ENCODE measurements around the gene TNNT3.

TNNT3 gene

GRCh38 chr11:1899090-1899489 is 20.4 kb upstream of the TNNT3 start:
- no peak overlapping the region for H3K4me3 ChIP-seq (ENCODE audit: insufficient read depth, low read depth, low read length, poor library complexity, severe bottlenecking)
- DNase-seq, result no peak

GRCh38 chr11:1899686-1900085 is 19.8 kb upstream of the TNNT3 start:
- no peak overlapping the region for H3K27ac ChIP-seq (ENCODE audit: insufficient read depth, low read length, poor library complexity, severe bottlenecking)
- H3K4me1 ChIP-seq (ENCODE audit: control insufficient read depth, insufficient read depth, low read length, poor library complexity, severe bottlenecking), result no peaks in the 10 kb centered on the region
- H3K4me3 ChIP-seq (ENCODE audit: insufficient read depth, low read depth, low read length, poor library complexity, severe bottlenecking), result no peak overlapping the region
- H3K9me3 ChIP-seq (ENCODE audit: control insufficient read depth, low read length), result no peaks in the 10 kb centered on the region
- no peaks in the 10 kb centered on the region for H3K36me3 ChIP-seq (ENCODE audit: control insufficient read depth, insufficient read depth, low read length)
- DNase-seq, result no peak
- no peaks in the 10 kb centered on the region for H3K27me3 ChIP-seq (replicated peaks; ENCODE audit: control insufficient read depth, insufficient read depth, low read length, poor library complexity, severe bottlenecking)

More at GRCh38 chr11:1899090-1899489, 20.4 kb upstream of the TNNT3 start:
- H3K36me3 ChIP-seq (ENCODE audit: control insufficient read depth, insufficient read depth, low read length), result no peaks in the 10 kb centered on the region
- no peaks in the 10 kb centered on the region for H3K4me1 ChIP-seq (ENCODE audit: control insufficient read depth, insufficient read depth, low read length, poor library complexity, severe bottlenecking)
- H3K9me3 ChIP-seq (ENCODE audit: control insufficient read depth, low read length), result no peaks in the 10 kb centered on the region
- H3K27me3 ChIP-seq (replicated peaks; ENCODE audit: control insufficient read depth, insufficient read depth, low read length, poor library complexity, severe bottlenecking), result no peaks in the 10 kb centered on the region
- no peak overlapping the region for H3K27ac ChIP-seq (ENCODE audit: insufficient read depth, low read length, poor library complexity, severe bottlenecking)

- H3K27me3 ChIP-seq (replicated peaks; ENCODE audit: control insufficient read depth, insufficient read depth, low read length, poor library complexity, severe bottlenecking), result no peaks in the 10 kb centered on the region
These were observed 13.3 kb upstream of the TNNT3 start for GRCh38 chr11:1906181-1906580.

GRCh38 chr11:1906611-1907423 is 12.7 kb upstream of the TNNT3 start:
- H3K4me3 ChIP-seq (ENCODE audit: insufficient read depth, low read depth, low read length, poor library complexity, severe bottlenecking), result no peak overlapping the region
- H3K27ac ChIP-seq (ENCODE audit: insufficient read depth, low read length, poor library complexity, severe bottlenecking), result no peak overlapping the region
- no peaks in the 10 kb centered on the region for H3K27me3 ChIP-seq (replicated peaks; ENCODE audit: control insufficient read depth, insufficient read depth, low read length, poor library complexity, severe bottlenecking)
- no peaks in the 10 kb centered on the region for H3K36me3 ChIP-seq (ENCODE audit: control insufficient read depth, insufficient read depth, low read length)
- H3K9me3 ChIP-seq (ENCODE audit: control insufficient read depth, low read length), result no peaks in the 10 kb centered on the region
- H3K4me1 ChIP-seq (ENCODE audit: control insufficient read depth, insufficient read depth, low read length, poor library complexity, severe bottlenecking), result no peaks in the 10 kb centered on the region
- DNase-seq, result no peak

More at GRCh38 chr11:1906181-1906580, 13.3 kb upstream of the TNNT3 start:
- Histone ChIP-seq H3K27ac (ENCODE audit: insufficient read depth, low read length, poor library complexity, severe bottlenecking) (no peak overlapping the region), H3K36me3 (ENCODE audit: control insufficient read depth, insufficient read depth, low read length) (no peaks in the 10 kb centered on the region), H3K4me3 (ENCODE audit: insufficient read depth, low read depth, low read length, poor library complexity, severe bottlenecking) (no peak overlapping the region), H3K9me3 (ENCODE audit: control insufficient read depth, low read length) (no peaks in the 10 kb centered on the region), H3K4me1 (ENCODE audit: control insufficient read depth, insufficient read depth, low read length, poor library complexity, severe bottlenecking) (no peaks in the 10 kb centered on the region)
- no peak for DNase-seq

GRCh38 chr11:1908618-1909017 is 10.9 kb upstream of the TNNT3 start:
- Histone ChIP-seq H3K36me3 (ENCODE audit: control insufficient read depth, insufficient read depth, low read length) (no peaks in the 10 kb centered on the region), H3K27me3 (replicated peaks; ENCODE audit: control insufficient read depth, insufficient read depth, low read length, poor library complexity, severe bottlenecking) (no peaks in the 10 kb centered on the region), H3K4me1 (ENCODE audit: control insufficient read depth, insufficient read depth, low read length, poor library complexity, severe bottlenecking) (no peaks in the 10 kb centered on the region), H3K4me3 (ENCODE audit: insufficient read depth, low read depth, low read length, poor library complexity, severe bottlenecking) (no peak overlapping the region), H3K9me3 (ENCODE audit: control insufficient read depth, low read length) (no peaks in the 10 kb centered on the region), H3K27ac (ENCODE audit: insufficient read depth, low read length, poor library complexity, severe bottlenecking) (no peak overlapping the region)
- no peak for DNase-seq

GRCh38 chr11:1909524-1909923 is 10.0 kb upstream of the TNNT3 start:
- Histone ChIP-seq H3K4me1 (ENCODE audit: control insufficient read depth, insufficient read depth, low read length, poor library complexity, severe bottlenecking) (no peaks in the 10 kb centered on the region), H3K9me3 (ENCODE audit: control insufficient read depth, low read length) (no peaks in the 10 kb centered on the region), H3K27me3 (replicated peaks; ENCODE audit: control insufficient read depth, insufficient read depth, low read length, poor library complexity, severe bottlenecking) (no peaks in the 10 kb centered on the region), H3K27ac (ENCODE audit: insufficient read depth, low read length, poor library complexity, severe bottlenecking) (no peak overlapping the region), H3K36me3 (ENCODE audit: control insufficient read depth, insufficient read depth, low read length) (no peaks in the 10 kb centered on the region), H3K4me3 (ENCODE audit: insufficient read depth, low read depth, low read length, poor library complexity, severe bottlenecking) (no peak overlapping the region)
- DNase-seq, result no peak

- Histone ChIP-seq H3K27me3 (replicated peaks; ENCODE audit: control insufficient read depth, insufficient read depth, low read length, poor library complexity, severe bottlenecking) (no peaks in the 10 kb centered on the region), H3K4me1 (ENCODE audit: control insufficient read depth, insufficient read depth, low read length, poor library complexity, severe bottlenecking) (no peaks in the 10 kb centered on the region), H3K9me3 (ENCODE audit: control insufficient read depth, low read length) (no peaks in the 10 kb centered on the region), H3K27ac (ENCODE audit: insufficient read depth, low read length, poor library complexity, severe bottlenecking) (no peak overlapping the region), H3K36me3 (ENCODE audit: control insufficient read depth, insufficient read depth, low read length) (no peaks in the 10 kb centered on the region), H3K4me3 (ENCODE audit: insufficient read depth, low read depth, low read length, poor library complexity, severe bottlenecking) (no peak overlapping the region)
- no peak for DNase-seq
These were observed 7.1 kb upstream of the TNNT3 start for GRCh38 chr11:1912289-1912878.

- H3K27me3 ChIP-seq (replicated peaks; ENCODE audit: control insufficient read depth, insufficient read depth, low read length, poor library complexity, severe bottlenecking), result no peaks in the 10 kb centered on the region
- no peaks in the 10 kb centered on the region for H3K4me1 ChIP-seq (ENCODE audit: control insufficient read depth, insufficient read depth, low read length, poor library complexity, severe bottlenecking)
- no peak overlapping the region for H3K27ac ChIP-seq (ENCODE audit: insufficient read depth, low read length, poor library complexity, severe bottlenecking)
- no peak overlapping the region for H3K4me3 ChIP-seq (ENCODE audit: insufficient read depth, low read depth, low read length, poor library complexity, severe bottlenecking)
- H3K9me3 ChIP-seq (ENCODE audit: control insufficient read depth, low read length), result no peaks in the 10 kb centered on the region
- no peak for DNase-seq
- H3K36me3 ChIP-seq (ENCODE audit: control insufficient read depth, insufficient read depth, low read length), result no peaks in the 10 kb centered on the region
These were observed 6.0 kb upstream of the TNNT3 start for GRCh38 chr11:1913271-1914060.

- DNase-seq, result no peak
- no peaks in the 10 kb centered on the region for H3K27me3 ChIP-seq (replicated peaks; ENCODE audit: control insufficient read depth, insufficient read depth, low read length, poor library complexity, severe bottlenecking)
- H3K4me3 ChIP-seq (ENCODE audit: insufficient read depth, low read depth, low read length, poor library complexity, severe bottlenecking), result no peak overlapping the region
- no peaks in the 10 kb centered on the region for H3K9me3 ChIP-seq (ENCODE audit: control insufficient read depth, low read length)
- no peak overlapping the region for H3K27ac ChIP-seq (ENCODE audit: insufficient read depth, low read length, poor library complexity, severe bottlenecking)
- H3K4me1 ChIP-seq (ENCODE audit: control insufficient read depth, insufficient read depth, low read length, poor library complexity, severe bottlenecking), result no peaks in the 10 kb centered on the region
- H3K36me3 ChIP-seq (ENCODE audit: control insufficient read depth, insufficient read depth, low read length), result no peaks in the 10 kb centered on the region
These were observed 3.7 kb upstream of the TNNT3 start for GRCh38 chr11:1915795-1916131.
